GM08714 (cell line): ENCODE results near the gene COQ9.

Source experiments
- H3K4me3 ChIP-seq: fragments of 200-500 bp; sonication (Bioruptor generic); 2 replicates; pipeline ENCODE4 v1.5.1; 2014; ENCODE audit warnings: mild to moderate bottlenecking, low read length, inconsistent platforms
- ZNF274 ChIP-seq: IDR thresholded peaks from 2 replicates; pipeline ENCODE4 v1.6.1; 2012; ENCODE audit warnings: mild to moderate bottlenecking, low read depth, low read length

Gene COQ9

DNA sequence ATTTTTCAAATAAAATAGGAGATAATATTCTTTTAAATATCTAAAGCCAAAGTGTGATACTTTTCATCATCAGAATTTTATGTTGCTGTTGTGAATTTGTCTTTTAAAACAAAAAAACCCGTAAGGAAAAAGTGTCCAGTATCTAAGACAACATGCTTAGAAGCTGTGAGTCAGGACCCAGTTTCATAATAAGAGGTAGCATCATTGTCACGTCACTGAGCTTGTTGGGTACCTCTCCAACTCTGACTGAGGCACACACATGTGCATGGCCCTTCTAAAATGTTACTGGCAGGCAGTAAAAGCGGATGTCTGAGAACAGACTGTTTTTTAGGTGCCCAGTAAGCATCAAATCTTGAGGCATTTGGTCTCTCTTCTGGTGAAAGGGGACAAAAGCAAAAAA lies 2.6 kb upstream of the COQ9 start:
- H3K4me3 ChIP-seq = no peak overlapping the region
- TF ChIP-seq ZNF274 = no peak

DNA sequence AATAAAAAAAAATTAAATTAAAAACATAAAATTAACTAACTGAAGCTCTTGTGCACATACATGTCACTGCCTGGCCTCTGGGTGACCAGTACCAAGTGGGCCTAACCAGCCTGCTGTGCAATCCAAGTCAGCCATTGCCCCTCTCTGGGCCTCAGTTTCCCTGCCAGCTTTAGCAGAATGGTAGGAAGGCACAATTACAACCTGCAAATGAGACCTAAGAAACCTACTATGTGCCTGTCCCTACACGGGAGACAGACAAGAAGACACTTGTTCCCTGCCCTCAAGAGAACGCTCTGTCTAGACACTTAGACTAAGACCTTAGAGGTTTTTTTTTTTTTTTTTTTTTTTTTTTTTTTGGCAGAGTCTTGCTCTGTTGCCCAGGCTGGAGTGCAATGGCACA lies 1.8 kb upstream of the COQ9 start:
- H3K4me3 ChIP-seq = no peak overlapping the region
- no peak for TF ChIP-seq ZNF274

GRCh38 chr16:57446531-57447185 lies 621 bp upstream of the COQ9 start:
- peak overlapping the region; percentile 83 for H3K4me3 ChIP-seq
- no peak for TF ChIP-seq ZNF274

DNA sequence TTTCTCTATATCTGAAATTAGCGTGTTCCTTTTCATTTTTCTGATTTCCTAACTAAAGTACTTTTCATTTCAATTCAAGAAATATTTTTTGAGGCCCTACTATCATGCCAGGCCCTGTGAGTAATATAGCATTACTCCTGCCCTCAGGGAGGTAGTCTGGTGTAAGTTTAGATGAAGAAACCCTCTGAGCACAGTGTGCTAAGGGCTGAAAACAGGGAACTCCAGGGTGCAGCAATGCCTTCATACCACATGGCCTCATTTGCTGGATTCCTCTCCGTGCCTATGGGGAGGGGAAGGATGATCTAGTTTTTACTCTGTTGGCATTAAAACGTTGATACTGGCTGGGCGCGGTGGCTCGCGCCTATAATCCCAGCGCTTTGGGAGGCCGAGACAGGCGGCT lies 4.7 kb downstream of the COQ9 start:
- TF ChIP-seq ZNF274 = no peak
- no peak overlapping the region for H3K4me3 ChIP-seq

DNA sequence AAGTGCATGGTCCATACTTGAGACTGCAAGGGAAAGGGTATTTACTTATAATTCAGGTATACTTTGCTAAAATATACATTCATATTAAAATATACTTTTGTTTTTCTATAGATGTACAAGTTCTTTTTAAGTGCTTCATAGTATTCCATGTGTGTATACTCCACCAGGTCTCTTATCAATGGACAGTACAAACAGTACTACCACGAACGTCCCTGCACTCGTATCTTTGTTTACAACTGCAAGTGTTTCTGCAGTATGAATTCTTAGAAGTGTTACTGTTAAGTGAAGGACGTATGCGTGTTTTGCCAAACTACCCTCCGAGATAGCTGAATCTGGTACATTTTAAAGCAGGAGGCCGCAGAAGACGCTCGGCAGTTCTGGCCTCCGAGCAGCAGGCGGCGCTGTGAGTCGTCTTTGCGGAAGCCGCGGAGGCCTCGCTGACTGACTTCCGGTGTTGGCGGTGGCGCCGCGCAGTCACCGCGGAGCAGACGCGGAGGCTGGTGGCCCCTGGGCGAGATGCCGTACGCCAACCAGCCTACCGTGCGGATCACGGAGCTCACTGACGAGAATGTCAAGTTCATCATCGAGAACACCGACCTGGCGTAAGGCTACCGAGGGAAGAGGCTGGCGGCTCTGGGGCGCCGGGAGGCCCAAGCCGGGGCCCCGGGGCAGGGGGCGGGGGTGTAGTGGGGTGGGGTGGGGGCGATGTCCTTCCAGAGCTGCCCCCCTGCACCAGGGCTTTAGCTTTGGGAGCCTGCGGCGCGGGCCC lies 15.1 kb downstream of the COQ9 start, which contains the start of gene POLR2C:
POLR2C (plus strand) TSS at position 471 of the 769 bp plus-strand sequence; CDS start at position 517, 46 bp downstream.
- peak within 1 kb of the TSS; percentile 94 for H3K4me3 ChIP-seq
- TF ChIP-seq ZNF274 = no peak

DNA sequence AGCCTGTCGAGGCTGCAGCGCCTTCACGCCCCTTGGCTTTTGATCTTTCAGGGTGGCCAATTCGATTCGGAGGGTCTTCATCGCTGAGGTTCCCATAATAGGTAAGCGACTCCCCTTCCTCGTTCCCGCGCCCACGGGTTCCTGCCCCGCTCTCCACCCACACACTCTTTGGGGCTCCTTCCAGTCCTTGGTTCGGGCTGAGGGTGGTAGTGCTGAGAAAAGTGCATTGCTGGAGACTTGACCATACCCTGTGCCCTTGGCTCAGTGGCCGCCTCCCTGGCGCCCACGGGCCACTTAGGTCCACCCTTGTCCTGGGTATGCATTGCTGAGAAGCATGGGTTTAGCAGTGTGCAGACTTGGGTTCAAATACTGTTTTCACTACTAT lies 15.7 kb downstream of the COQ9 start:
- H3K4me3 ChIP-seq = peak overlapping the region; percentile 94
- TF ChIP-seq ZNF274 = no peak

DNA sequence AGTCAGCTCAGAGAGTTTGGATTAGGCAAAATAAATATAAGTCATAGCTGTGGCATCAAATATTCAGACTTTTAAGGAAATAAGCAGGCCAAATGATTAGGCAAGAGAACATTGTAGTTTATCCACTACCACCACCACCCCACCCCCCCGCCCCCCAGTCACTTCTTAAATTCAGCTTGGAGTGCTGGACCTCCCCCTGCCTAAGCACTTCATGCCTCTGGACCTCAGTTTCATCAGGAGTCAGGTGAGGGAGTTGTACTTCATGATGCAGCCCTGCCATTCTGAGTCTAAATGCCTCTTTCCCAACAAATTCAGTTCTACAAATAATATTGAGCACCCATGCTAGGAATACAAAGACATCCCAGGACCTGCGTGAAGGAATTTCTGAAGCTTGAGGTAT lies 17.2 kb downstream of the COQ9 start:
- no peak for TF ChIP-seq ZNF274
- no peak overlapping the region for H3K4me3 ChIP-seq

- no peak for TF ChIP-seq ZNF274
- no peak overlapping the region for H3K4me3 ChIP-seq
These were observed 21.1 kb downstream of the COQ9 start for GRCh38 chr16:57468346-57468745.

DNA sequence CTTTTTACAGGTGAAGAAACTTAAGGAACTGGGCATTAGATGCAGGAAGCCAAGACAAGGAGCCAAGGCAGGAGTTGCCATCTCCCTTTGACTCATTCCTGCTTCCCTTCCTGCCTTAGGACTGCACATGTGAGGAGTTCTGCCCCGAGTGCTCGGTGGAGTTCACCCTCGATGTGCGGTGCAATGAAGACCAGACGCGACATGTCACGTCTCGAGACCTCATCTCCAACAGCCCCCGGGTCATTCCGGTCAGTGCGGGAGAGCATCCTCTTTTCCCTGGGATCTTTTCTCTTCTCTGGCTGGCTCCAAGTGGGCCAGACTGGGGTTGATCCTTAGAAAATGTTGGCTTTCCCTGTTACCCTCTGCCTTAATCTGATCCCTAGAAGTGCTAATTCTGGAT lies 21.8 kb downstream of the COQ9 start:
- no peak for TF ChIP-seq ZNF274
- H3K4me3 ChIP-seq = no peak overlapping the region

- no peak for TF ChIP-seq ZNF274
These were observed 22.7 kb downstream of the COQ9 start for GRCh38 chr16:57469917-57470470.

GRCh38 chr16:57470711-57471110 lies 23.4 kb downstream of the COQ9 start:
- H3K4me3 ChIP-seq = no peak overlapping the region
- no peak for TF ChIP-seq ZNF274

More at GRCh38 chr16:57469917-57470470, 22.7 kb downstream of the COQ9 start:
- H3K4me3 ChIP-seq = no peak overlapping the region

GRCh38 chr16:57471209-57471608 lies 23.9 kb downstream of the COQ9 start:
- no peak overlapping the region for H3K4me3 ChIP-seq
- no peak for TF ChIP-seq ZNF274

- no peak for TF ChIP-seq ZNF274
- no peak overlapping the region for H3K4me3 ChIP-seq
These were observed 24.8 kb downstream of the COQ9 start for GRCh38 chr16:57471852-57472664.

GRCh38 chr16:57472665-57473060 lies 25.4 kb downstream of the COQ9 start:
- H3K4me3 ChIP-seq = no peak overlapping the region
- TF ChIP-seq ZNF274 = no peak

DNA sequence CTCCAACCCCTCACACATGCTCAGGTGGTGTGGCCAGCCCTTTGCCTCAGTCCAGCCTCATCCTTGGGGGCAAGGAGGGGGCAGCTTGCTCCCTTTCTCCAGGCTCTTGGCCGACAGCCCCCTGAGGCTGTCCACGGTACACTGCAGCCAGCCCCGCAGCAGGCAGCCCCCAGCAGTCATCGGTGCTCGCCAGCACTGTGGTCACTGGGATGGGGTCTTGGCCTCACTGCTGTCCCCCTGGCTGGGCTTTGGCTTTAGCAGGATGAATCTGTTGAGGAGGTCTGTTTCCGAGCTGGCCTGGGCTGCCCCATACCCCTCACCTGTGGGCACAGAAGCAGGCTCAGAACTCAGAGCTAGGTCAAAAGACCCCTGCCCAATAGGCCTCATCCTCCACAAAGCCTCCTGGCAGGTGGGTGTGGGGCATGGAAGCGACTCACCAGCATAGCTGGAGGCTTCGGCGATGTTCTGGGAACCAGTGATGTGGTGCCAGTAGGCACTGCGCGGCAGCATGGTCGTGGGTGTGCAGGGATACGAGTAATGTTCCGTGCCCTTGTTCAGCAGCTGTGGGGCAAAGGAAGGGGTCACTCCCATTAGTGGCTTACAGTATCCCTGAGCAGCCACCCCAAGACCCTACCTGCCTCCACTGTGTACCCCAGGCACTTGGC lies 26.0 kb downstream of the COQ9 start:
- no peak overlapping the region for H3K4me3 ChIP-seq
- no peak for TF ChIP-seq ZNF274
